K562 (cell line): ENCODE results near the gene ADGRB2. TPM values are rescaled to one million over a fixed set of nuclear protein-coding genes. Genes with fewer than 3 reads are reported as not detected.

Source experiments
- FOSL1 ChIP-seq: fragments of 200-800 bp; sonication (Bioruptor generic); conservative IDR thresholded peaks from 2 replicates; pipeline ENCODE4 v1.6.1; 2016; ENCODE audit warnings: missing genetic modification characterization, missing compliant biosample characterization
- ZBTB40 ChIP-seq, 2 experiments: fragments of 450-650 bp in 1 of 2; sonication (generic) in 1 of 2; formaldehyde crosslinking in 1 of 2; IDR thresholded peaks; 2 replicates each; pipeline versions ENCODE4 v1.7.1 to v1.9.0; 2016 to 2022; ENCODE audit warnings: inconsistent platforms in 1 of 2, mild to moderate bottlenecking in 1 of 2, missing genetic modification reagents in 1 of 2
- polyA plus RNA-seq, 8 experiments: library from polyadenylated mRNA; depleted of rRNA in 4 of 8; stranded (reverse) in 5 of 8; unstranded in 3 of 8; fragments of >200 nt; fragmentation: Nextera tagmentation in 2 of 8; fragmentation: Illumina TruSeq in 1 of 8; extraction: Ambion mirVana in 2 of 8; extraction: Trizol in 1 of 8; gene quantifications; 2 replicates each; pipeline versions ENCODE4 v1.2.1 to v1.2.3, GENCODE V29; 2011 to 2014; ENCODE audit warnings: inconsistent platforms in 1 of 8, missing spikeins in 1 of 8
- total RNA-seq, 7 experiments: library from RNA; depleted of rRNA in 6 of 7; stranded (reverse); fragments of >200 nt in 6 of 7; fragmentation: Illumina TruSeq in 2 of 7; extraction: Trizol in 2 of 7; gene quantifications; 2 replicates each; pipeline versions ENCODE4 v1.2.1 to v1.2.3, GENCODE V29; 2011 to 2021; ENCODE audit warnings: low replicate concordance in 1 of 7

The ADGRB2 gene
- total and polyA plus RNA-seq, 9 of the 15 experiments (the other 6 are each of a cell fraction or from before 2014, with no cell fraction given): 0.04 to 0.23 (median 0.20) TPM; not detected in 2

- TF ChIP-seq ZBTB40 (IDR thresholded peaks at IDR 0.05): no peak
- no peak for TF ChIP-seq ZBTB40 (CRISPR knock-in tag; IDR thresholded peaks at IDR 0.05)
- TF ChIP-seq FOSL1: peak; percentile 46; the same call in 1 of the 2 replicates
These were observed 51.5 kb downstream of the ADGRB2 start (continued) for GRCh38 chr1:31712630-31713029.
